GM23248 (cell line): ENCODE results near the gene TRMT1.

Experiments used
- EZH2 ChIP-seq: fragments of 200-600 bp; sonication (generic); IDR thresholded peaks from 2 replicates; pipeline ENCODE4 v1.6.1; 2018; ENCODE audit warnings: antibody characterized with exemption, mild to moderate bottlenecking; ENCODE audit not compliant: insufficient read depth, poor library complexity, severe bottlenecking
- EZH2phosphoT487 ChIP-seq: fragments of 200-600 bp; sonication (generic); IDR thresholded peaks from 2 replicates; pipeline ENCODE4 v1.6.1; 2018; ENCODE audit warnings: antibody characterized with exemption, moderate library complexity, mild to moderate bottlenecking, low read depth; ENCODE audit not compliant: insufficient read depth

DNA sequence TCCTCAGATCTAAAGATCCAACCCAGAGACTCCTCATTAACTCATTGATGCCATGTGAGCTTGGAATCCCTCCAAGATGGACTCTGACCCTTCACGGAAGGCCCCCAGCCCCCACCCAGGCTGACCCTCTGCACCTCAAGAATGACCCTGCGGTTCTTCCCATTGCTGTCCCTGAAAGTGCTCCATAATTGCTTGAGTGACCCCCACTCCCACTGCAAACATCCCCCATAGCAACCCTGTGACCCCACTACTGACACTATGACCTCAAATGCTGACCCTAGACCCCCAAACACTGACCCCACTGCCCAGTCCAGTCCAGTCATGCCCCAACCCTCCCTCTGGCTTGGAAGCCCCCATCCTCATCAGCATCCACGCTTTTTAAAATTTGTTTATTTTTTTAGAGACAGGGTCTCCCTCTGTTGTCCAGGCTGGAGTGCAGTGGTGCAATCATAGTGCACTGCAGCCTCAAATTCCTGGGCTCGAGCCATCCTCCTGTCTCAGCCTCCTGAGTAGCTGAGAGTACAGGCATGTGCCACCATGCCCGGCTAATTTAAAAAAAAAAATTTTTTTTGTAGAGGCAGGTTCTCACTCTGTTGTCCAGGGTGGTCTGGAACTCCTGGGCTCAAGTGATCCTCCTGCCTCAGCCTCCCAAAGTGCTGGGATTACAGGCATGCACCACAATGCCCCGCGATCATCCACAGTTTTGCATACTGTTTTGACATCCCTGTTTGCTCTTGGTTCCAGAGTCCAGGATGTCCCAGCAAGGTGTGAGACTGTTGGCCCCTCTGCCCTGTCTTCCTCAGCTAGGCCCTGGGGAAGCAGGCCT lies 14.7 kb downstream of the TRMT1 start:
- no peak for TF ChIP-seq EZH2
- no peak for TF ChIP-seq EZH2phosphoT487
